Natural killer cell (primary cell): ENCODE measurements around the gene DENND5A. TPM values are rescaled to one million over a fixed set of nuclear protein-coding genes. Genes with fewer than 3 reads are reported as not detected.

ENCODE experiments used
- ATAC-seq, 3 donors: fragments of 150-1000 bp in 2 of 3; fragments of 200-7000 bp in 1 of 3; cut with Tn5 transposase; 1 replicate in 1 of 3; 2 replicates in 2 of 3; pipeline ENCODE4 v1.10.0; 2021; ENCODE audit warnings: mild to moderate bottlenecking in 2 of 3, moderate library complexity in 2 of 3
- DNase-seq, 2 donors: peaks; one replicate each; pipeline versions ENCODE4 v3.0.0 to v3.0.0-alpha.2; 2013 to 2021; ENCODE audit warnings: mixed read lengths in 1 of 2
- H3K27ac ChIP-seq: one replicate; pipeline ENCODE4 v1.5.1; 2013; ENCODE audit warnings: mild to moderate bottlenecking, low read length
- H3K27me3 ChIP-seq: one replicate; pipeline ENCODE4 v1.6.1; 2013; ENCODE audit warnings: low read length; ENCODE audit not compliant: control insufficient read depth, insufficient read depth
- H3K36me3 ChIP-seq: one replicate; pipeline ENCODE4 v1.6.1; 2013; ENCODE audit warnings: low read length; ENCODE audit not compliant: control insufficient read depth, insufficient read depth
- H3K4me1 ChIP-seq: one replicate; pipeline ENCODE4 v1.6.1; 2013; ENCODE audit warnings: low read length; ENCODE audit not compliant: control insufficient read depth, insufficient read depth
- H3K4me3 ChIP-seq: one replicate; pipeline ENCODE4 v1.5.1; 2013; ENCODE audit warnings: low read length
- H3K9me3 ChIP-seq: one replicate; pipeline ENCODE4 v1.6.1; 2013; ENCODE audit warnings: low read length; ENCODE audit not compliant: control insufficient read depth, insufficient read depth
- H3K27ac Mint-ChIP-seq, 2 donors: one replicate each; pipeline ENCODE4 v1.8.0; 2022; ENCODE audit warnings: mild to moderate bottlenecking in 2 of 2, mixed read lengths in 2 of 2, moderate library complexity in 1 of 2
- H3K27me3 Mint-ChIP-seq, 2 donors: one replicate each; pipeline ENCODE4 v1.8.0; 2022; ENCODE audit warnings: low read depth in 2 of 2, mixed read lengths in 2 of 2
- H3K36me3 Mint-ChIP-seq: one replicate; pipeline ENCODE4 v1.8.0; 2022; ENCODE audit warnings: mixed read lengths
- H3K4me1 Mint-ChIP-seq, 2 donors: one replicate each; pipeline ENCODE4 v1.8.0; 2022; ENCODE audit warnings: mixed read lengths in 2 of 2
- H3K4me3 Mint-ChIP-seq: one replicate; pipeline ENCODE4 v1.8.0; 2022; ENCODE audit warnings: mild to moderate bottlenecking, moderate library complexity, mixed read lengths
- H3K9me3 Mint-ChIP-seq, 2 donors: one replicate each; pipeline ENCODE4 v1.8.0; 2022; ENCODE audit warnings: mixed read lengths in 2 of 2
- WGBS: methylation state at CpG from one replicate; pipeline ENCODE4 v1.1.7; 2013; ENCODE audit warnings: missing lambda C conversion rate; ENCODE audit not compliant: insufficient coverage; 5-methylcytosine and 5-hydroxymethylcytosine counted together
- intact Hi-C: fragments of 100-400 bp; cut with micrococcal nuclease; formaldehyde crosslinking; loops from one replicate; pipeline ENCODE4 v1.14.2; 2022
- total RNA-seq, 4 donors: library from RNA; stranded (reverse); fragments of 120-200 nt in 1 of 4; gene quantifications; one replicate each; pipeline versions ENCODE4 v1.2.3 to v1.2.4, GENCODE V29; 2013 to 2022
- TF ChIP-seq, protein P1 (sequence below): fragments of 200-600 bp; IDR thresholded peaks from one replicate; pipeline ENCODE4 v1.8.0; 2022; ENCODE audit warnings: antibody characterized with exemption

The DENND5A gene
- total RNA-seq, 3 donors from 2014 or later (not counting 1 experiment from before 2014, with no cell fraction given), result 23.8 to 42.5 (median 38.7) TPM

DNA sequence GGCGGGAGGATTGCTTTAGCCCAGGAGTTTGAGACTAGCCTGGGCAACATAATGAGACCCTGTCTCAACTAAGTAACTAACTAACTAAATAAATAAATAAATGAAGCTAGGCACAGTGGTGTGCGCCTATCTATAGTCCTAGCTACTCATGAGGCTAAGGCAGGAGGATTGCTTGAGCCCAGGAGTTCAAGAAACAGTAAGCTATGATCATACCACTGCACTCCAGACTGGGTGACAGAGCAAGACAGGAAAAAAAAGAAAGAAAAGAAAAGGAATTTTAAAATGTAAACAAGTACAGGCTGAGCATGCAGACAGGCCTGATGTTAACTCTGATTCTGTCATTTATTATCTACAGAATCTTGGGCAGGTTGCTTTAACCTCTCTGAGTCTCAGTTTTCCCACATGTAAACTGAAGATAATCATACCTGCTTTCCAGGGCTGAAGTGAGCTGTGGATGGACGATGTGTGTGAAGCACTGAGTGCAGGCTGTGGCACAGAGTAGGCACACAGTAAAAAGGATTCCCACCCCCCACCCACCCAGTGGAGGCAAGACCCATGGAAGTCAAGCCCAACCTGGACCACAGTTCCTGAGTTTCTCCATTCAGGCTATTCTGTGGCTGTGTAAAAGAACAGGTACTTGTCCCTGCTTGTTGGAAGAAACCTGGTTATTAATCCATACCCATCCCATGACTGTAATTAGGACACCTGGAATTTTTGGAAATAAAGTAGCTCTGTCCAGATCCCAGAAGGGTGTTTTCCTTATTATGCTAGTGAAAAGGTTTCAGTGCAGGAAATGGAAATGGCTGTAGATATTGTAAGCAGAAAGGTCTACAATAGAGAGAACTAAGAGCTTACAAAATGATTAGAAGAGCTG is 155.1 kb downstream of the DENND5A start:
- H3K9me3 ChIP-seq, result no peaks in the 10 kb centered on the region
- no peak overlapping the region for H3K27ac ChIP-seq
- no peaks in the 10 kb centered on the region for H3K27me3 ChIP-seq
- no peaks in the 10 kb centered on the region for H3K36me3 ChIP-seq
- TF ChIP-seq, protein P1, sequence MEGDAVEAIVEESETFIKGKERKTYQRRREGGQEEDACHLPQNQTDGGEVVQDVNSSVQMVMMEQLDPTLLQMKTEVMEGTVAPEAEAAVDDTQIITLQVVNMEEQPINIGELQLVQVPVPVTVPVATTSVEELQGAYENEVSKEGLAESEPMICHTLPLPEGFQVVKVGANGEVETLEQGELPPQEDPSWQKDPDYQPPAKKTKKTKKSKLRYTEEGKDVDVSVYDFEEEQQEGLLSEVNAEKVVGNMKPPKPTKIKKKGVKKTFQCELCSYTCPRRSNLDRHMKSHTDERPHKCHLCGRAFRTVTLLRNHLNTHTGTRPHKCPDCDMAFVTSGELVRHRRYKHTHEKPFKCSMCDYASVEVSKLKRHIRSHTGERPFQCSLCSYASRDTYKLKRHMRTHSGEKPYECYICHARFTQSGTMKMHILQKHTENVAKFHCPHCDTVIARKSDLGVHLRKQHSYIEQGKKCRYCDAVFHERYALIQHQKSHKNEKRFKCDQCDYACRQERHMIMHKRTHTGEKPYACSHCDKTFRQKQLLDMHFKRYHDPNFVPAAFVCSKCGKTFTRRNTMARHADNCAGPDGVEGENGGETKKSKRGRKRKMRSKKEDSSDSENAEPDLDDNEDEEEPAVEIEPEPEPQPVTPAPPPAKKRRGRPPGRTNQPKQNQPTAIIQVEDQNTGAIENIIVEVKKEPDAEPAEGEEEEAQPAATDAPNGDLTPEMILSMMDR, result no peak
- intact Hi-C loops, result no loop called here
- no peak overlapping the region for H3K4me3 ChIP-seq
- no peak overlapping the region for H3K4me3 Mint-ChIP-seq
- no peak overlapping the region for H3K27ac Mint-ChIP-seq
- H3K27me3 Mint-ChIP-seq, result peaks cover 3 to 14% of the 10 kb centered on the region in 2 donors
- DNase-seq (no peak), ATAC-seq (no peak)
- no peaks in the 10 kb centered on the region for H3K4me1 ChIP-seq
- WGBS, result 96% methylated on average over 2 of the region's 3 CpGs
- no peaks in the 10 kb centered on the region for H3K36me3 Mint-ChIP-seq
- no peaks in the 10 kb centered on the region for H3K4me1 Mint-ChIP-seq
- peaks cover 0 to 2% of the 10 kb centered on the region in 2 donors for H3K9me3 Mint-ChIP-seq

DNA sequence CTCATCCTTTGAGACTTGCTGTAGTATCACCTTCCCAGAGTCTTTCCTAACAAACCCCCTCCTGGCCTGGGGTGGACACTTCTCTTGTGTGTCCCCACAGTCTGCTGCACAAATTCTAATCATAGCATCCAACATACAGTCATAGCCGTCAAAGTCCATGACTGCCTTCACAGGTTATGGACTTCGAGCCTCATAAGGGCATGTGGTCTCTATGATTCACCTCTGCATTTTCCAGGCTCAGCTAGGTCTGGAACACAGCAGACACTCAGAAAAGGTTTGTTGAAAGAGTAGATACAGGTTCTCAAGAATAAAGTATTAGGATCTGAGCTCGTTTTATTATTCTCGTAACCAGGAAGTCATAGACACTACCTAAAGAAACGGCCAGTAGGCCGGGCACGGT is 160.6 kb downstream of the DENND5A start:
- Histone ChIP-seq H3K27me3 (no peaks in the 10 kb centered on the region), H3K4me3 (no peak overlapping the region), H3K9me3 (no peaks in the 10 kb centered on the region), H3K36me3 (no peaks in the 10 kb centered on the region), H3K27ac (no peak overlapping the region), H3K4me1 (no peaks in the 10 kb centered on the region)
- Mint-ChIP-seq H3K4me3 (no peak overlapping the region), H3K27ac (no peak overlapping the region), H3K27me3 (peaks cover 15 to 21% of the 10 kb centered on the region in 2 donors), H3K4me1 (no peaks in the 10 kb centered on the region), H3K9me3 (no peaks in the 10 kb centered on the region), H3K36me3 (no peaks in the 10 kb centered on the region)
- WGBS, result 94% methylated on average over 7 of the region's 7 CpGs
- intact Hi-C loops, result no loop called here
- DNase-seq (no peak), ATAC-seq (no peak)
- TF ChIP-seq, protein P1, result no peak

DNA sequence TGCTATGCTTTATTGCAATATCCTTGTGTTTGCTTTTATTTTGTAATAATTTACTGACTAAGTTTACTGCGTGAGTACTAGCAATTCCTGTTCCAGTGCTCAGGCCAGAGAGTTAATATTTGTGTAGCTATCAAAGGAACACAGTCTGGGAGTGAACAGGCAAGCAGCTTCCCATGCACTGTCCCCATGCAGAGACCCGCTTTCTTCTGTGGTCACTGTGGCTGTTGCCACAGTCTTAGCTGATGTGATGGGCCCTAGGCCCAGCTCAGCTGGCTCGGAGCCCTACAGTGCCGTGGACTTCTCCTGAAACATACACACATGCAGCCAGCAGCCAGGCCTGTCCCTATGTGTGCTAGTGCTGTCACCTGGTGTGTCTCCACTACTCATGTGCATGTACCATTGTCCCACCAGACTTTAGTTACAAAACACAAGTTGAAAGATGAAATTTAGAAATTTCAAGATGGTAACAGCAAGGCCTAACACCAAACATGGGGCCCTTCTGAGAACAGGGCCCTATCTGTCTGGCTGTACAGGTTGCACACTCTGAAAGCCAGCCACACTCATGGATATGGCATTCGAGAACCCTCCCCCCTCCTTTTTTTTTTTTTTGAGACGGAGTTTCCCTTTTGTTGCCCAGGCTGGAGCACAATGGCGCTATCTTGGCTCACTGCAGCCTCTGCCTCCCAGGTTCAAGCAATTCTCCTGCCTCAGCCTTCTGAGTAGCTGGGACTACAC is 161.4 kb downstream of the DENND5A start:
- ATAC-seq (no peak), DNase-seq (no peak)
- Mint-ChIP-seq H3K27ac (no peak overlapping the region), H3K27me3 (peaks cover 16 to 21% of the 10 kb centered on the region in 2 donors), H3K9me3 (no peaks in the 10 kb centered on the region), H3K36me3 (no peaks in the 10 kb centered on the region), H3K4me3 (no peak overlapping the region), H3K4me1 (no peaks in the 10 kb centered on the region)
- Histone ChIP-seq H3K4me1 (no peaks in the 10 kb centered on the region), H3K27ac (no peak overlapping the region), H3K9me3 (no peaks in the 10 kb centered on the region), H3K4me3 (no peak overlapping the region), H3K36me3 (no peaks in the 10 kb centered on the region), H3K27me3 (no peaks in the 10 kb centered on the region)
- TF ChIP-seq, protein P1, result no peak
- WGBS, result 92% methylated on average over 7 of the region's 7 CpGs
- intact Hi-C loops, result no loop called here
